H1 (cell line): Measurements from ENCODE around the gene OR2T35. TPM values are rescaled to one million over a fixed set of nuclear protein-coding genes. Genes with fewer than 3 reads are reported as not detected.

Experiments used
- CTCF ChIA-PET: fragments of 300-600 bp; sonication (Branson Sonifier 250); formaldehyde crosslinking; loops from one replicate; lab custom pipeline; 2021; ENCODE audit not compliant: partially characterized antibody; lab: Charles Lee
- POLR2A ChIA-PET: fragments of 300-600 bp; sonication (Branson Sonifier 250); formaldehyde crosslinking; loops from one replicate; lab custom pipeline; 2021; ENCODE audit warnings: inconsistent platforms; ENCODE audit not compliant: partially characterized antibody; lab: Charles Lee
- DNase-seq, 2 experiments: peaks; one replicate each; pipeline versions ENCODE4 v3.0.0 to v3.0.0-alpha.2; 2010 to 2022; ENCODE audit warnings: low spot score in 2 of 2, low read depth in 1 of 2, mixed read lengths in 1 of 2
- FAIRE-seq: peaks from 2 replicates; lab custom pipeline; 2011; peaks lifted over from hg19 to GRCh38; lab: Jason Lieb, UNC
- H2AFZ ChIP-seq: 2 replicates; pipeline ENCODE4 v1.8.1; 2012; ENCODE audit warnings: low read length, inconsistent platforms
- H2AK5ac ChIP-seq: 2 replicates; pipeline ENCODE4 v1.6.1; 2013; ENCODE audit warnings: low read depth, low read length
- H2BK120ac ChIP-seq: replicated peaks from 2 replicates; pipeline ENCODE3; 2013; ENCODE audit warnings: low read depth, low read length, inconsistent platforms
- H2BK12ac ChIP-seq: 2 replicates; pipeline ENCODE4 v1.6.1; 2013; ENCODE audit warnings: low read depth, low read length
- H2BK15ac ChIP-seq: 2 replicates; pipeline ENCODE4 v1.6.1; 2013; ENCODE audit warnings: low read length
- H2BK20ac ChIP-seq: 2 replicates; pipeline ENCODE4 v1.6.1; 2013; ENCODE audit warnings: low read length
- H2BK5ac ChIP-seq: 2 replicates; pipeline ENCODE4 v1.6.1; 2013; ENCODE audit warnings: low read depth, low read length
- H3K14ac ChIP-seq: 2 replicates; pipeline ENCODE4 v1.6.1; 2013; ENCODE audit warnings: inconsistent platforms; ENCODE audit not compliant: insufficient read length
- H3K18ac ChIP-seq: 2 replicates; pipeline ENCODE4 v1.6.1; 2013; ENCODE audit warnings: low read length; ENCODE audit errors: extremely low read depth
- H3K23ac ChIP-seq: 2 replicates; pipeline ENCODE4 v1.6.1; 2013; ENCODE audit warnings: inconsistent platforms; ENCODE audit not compliant: insufficient read length
- H3K23me2 ChIP-seq: 2 replicates; pipeline ENCODE4 v1.6.1; 2013; ENCODE audit warnings: low read depth, low read length
- H3K27ac ChIP-seq: 2 replicates; pipeline ENCODE4 v1.6.1; 2011; ENCODE audit warnings: low read depth, low read length, inconsistent platforms
- H3K27me3 ChIP-seq, 4 experiments: replicated peaks in 1 of 4; 1 replicate in 1 of 4; 2 replicates in 3 of 4; pipeline versions ENCODE4 v1.6.1 to v1.8.1; 2011 to 2013; ENCODE audit warnings: low read length in 3 of 4, mild to moderate bottlenecking in 3 of 4, inconsistent platforms in 2 of 4, mixed read lengths in 2 of 4, moderate library complexity in 1 of 4; ENCODE audit not compliant: control insufficient read depth in 3 of 4, insufficient read depth in 3 of 4; ENCODE audit errors: extremely low read depth in 1 of 4
- H3K36me3 ChIP-seq, 4 experiments: 2 replicates each; pipeline versions ENCODE4 v1.6.1 to v1.8.1; 2011 to 2013; ENCODE audit warnings: mild to moderate bottlenecking in 4 of 4, low read length in 3 of 4, moderate library complexity in 2 of 4, control low read depth in 1 of 4, inconsistent platforms in 1 of 4; ENCODE audit not compliant: insufficient read depth in 4 of 4, control insufficient read depth in 2 of 4
- H3K4ac ChIP-seq: replicated peaks from 2 replicates; pipeline ENCODE3; 2013; ENCODE audit warnings: low read length, low read depth, mixed read lengths, inconsistent platforms; ENCODE audit not compliant: insufficient read length
- H3K4me1 ChIP-seq, 4 experiments: replicated peaks in 1 of 4; 1 replicate in 1 of 4; 2 replicates in 3 of 4; pipeline versions ENCODE4 v1.6.1 to v1.8.1; 2011 to 2013; ENCODE audit warnings: low read length in 3 of 4, inconsistent platforms in 2 of 4, mixed read lengths in 1 of 4; ENCODE audit not compliant: insufficient read depth in 4 of 4, control insufficient read depth in 3 of 4
- H3K4me2 ChIP-seq, 2 experiments: 2 replicates each; pipeline versions ENCODE4 v1.6.1 to v1.8.1; 2011 to 2013; ENCODE audit warnings: low read depth in 2 of 2, low read length in 2 of 2, control low read depth in 1 of 2, inconsistent platforms in 1 of 2, mild to moderate bottlenecking in 1 of 2; ENCODE audit not compliant: insufficient read depth in 1 of 2
- H3K4me3 ChIP-seq, 4 experiments: fragments of 200-600, 300-600 bp in 1 of 4; sonication (generic), shearing (Covaris generic), sonication (Bioruptor Twin) in 1 of 4; 2 replicates each; pipeline versions ENCODE4 v1.5.1 to v1.8.1; 2011 to 2016; ENCODE audit warnings: low read length in 4 of 4, low read depth in 3 of 4, control low read depth in 2 of 4, inconsistent platforms in 2 of 4, mild to moderate bottlenecking in 2 of 4, mixed read lengths in 1 of 4, moderate library complexity in 1 of 4; ENCODE audit not compliant: insufficient read depth in 2 of 4; ENCODE audit errors: extremely low read depth in 1 of 4
- H3K56ac ChIP-seq: replicated peaks from 2 replicates; pipeline ENCODE3; 2013; ENCODE audit warnings: low read depth, mild to moderate bottlenecking, mixed read lengths, low read length, inconsistent platforms; ENCODE audit not compliant: insufficient read length
- H3K79me1 ChIP-seq: 2 replicates; pipeline ENCODE4 v1.6.1; 2013; ENCODE audit warnings: low read depth, low read length, control low read depth
- H3K79me2 ChIP-seq, 2 experiments: 2 replicates each; pipeline versions ENCODE4 v1.6.1 to v1.8.1; 2012 to 2013; ENCODE audit warnings: low read length in 2 of 2, mild to moderate bottlenecking in 2 of 2, inconsistent platforms in 1 of 2; ENCODE audit not compliant: insufficient read depth in 2 of 2, control insufficient read depth in 1 of 2
- H3K9ac ChIP-seq, 4 experiments: replicated peaks in 1 of 4; 1 replicate in 1 of 4; 2 replicates in 3 of 4; pipeline versions ENCODE4 v1.6.1 to v1.8.1; 2011 to 2013; ENCODE audit warnings: low read depth in 3 of 4, low read length in 3 of 4, control low read depth in 2 of 4, mild to moderate bottlenecking in 2 of 4, moderate library complexity in 2 of 4, inconsistent platforms in 1 of 4; ENCODE audit errors: extremely low read depth in 1 of 4
- H3K9me3 ChIP-seq, 2 experiments: 2 replicates each; pipeline versions ENCODE4 v1.6.1 to v1.8.1; 2012 to 2013; ENCODE audit warnings: mild to moderate bottlenecking in 2 of 2, moderate library complexity in 2 of 2, control low read depth in 1 of 2, inconsistent platforms in 1 of 2, low read depth in 1 of 2, low read length in 1 of 2, mixed read lengths in 1 of 2; ENCODE audit not compliant: insufficient read depth in 2 of 2
- H4K20me1 ChIP-seq, 2 experiments: replicated peaks in 1 of 2; 2 replicates each; pipeline versions ENCODE3 to v1.8.1; 2011 to 2013; ENCODE audit warnings: inconsistent platforms in 2 of 2, low read length in 2 of 2, mild to moderate bottlenecking in 1 of 2; ENCODE audit not compliant: insufficient read depth in 2 of 2, control insufficient read depth in 1 of 2
- H4K5ac ChIP-seq: 2 replicates; pipeline ENCODE4 v1.6.1; 2013; ENCODE audit warnings: low read length, low read depth, mixed read lengths, inconsistent platforms; ENCODE audit not compliant: insufficient read length
- H4K8ac ChIP-seq: 2 replicates; pipeline ENCODE4 v1.8.0; 2013; ENCODE audit warnings: mild to moderate bottlenecking, moderate library complexity, low read length, inconsistent platforms; ENCODE audit not compliant: insufficient read depth; ENCODE audit errors: extremely low read depth
- H4K91ac ChIP-seq: replicated peaks from 2 replicates; pipeline ENCODE3; 2013; ENCODE audit warnings: low read length, mixed read lengths, inconsistent platforms; ENCODE audit not compliant: insufficient read length
- ATF2 ChIP-seq: IDR thresholded peaks from 2 replicates; pipeline ENCODE4 v1.6.1; 2012; ENCODE audit warnings: low read length, inconsistent platforms
- ATF3 ChIP-seq: IDR thresholded peaks from 2 replicates; pipeline ENCODE4 v1.6.1; 2011; ENCODE audit warnings: low read depth, mild to moderate bottlenecking, low read length; ENCODE audit not compliant: insufficient read depth
- CREB1 ChIP-seq: IDR thresholded peaks from 2 replicates; pipeline ENCODE4 v1.6.1; 2012; ENCODE audit warnings: inconsistent platforms
- EP300 ChIP-seq, 2 experiments: IDR thresholded peaks; 1 replicate in 1 of 2; 2 replicates in 1 of 2; pipeline ENCODE4 v1.6.1; 2011 to 2012; ENCODE audit warnings: low read depth in 2 of 2, low read length in 2 of 2, mild to moderate bottlenecking in 2 of 2, borderline replicate concordance in 1 of 2, inconsistent platforms in 1 of 2, moderate library complexity in 1 of 2
- FOSL1 ChIP-seq: IDR thresholded peaks from 2 replicates; pipeline ENCODE4 v1.6.1; 2011; ENCODE audit warnings: mild to moderate bottlenecking, low read depth, low read length, moderate library complexity; ENCODE audit not compliant: insufficient read depth
- JUN ChIP-seq: IDR thresholded peaks from 2 replicates; pipeline ENCODE4 v1.6.1; 2011; ENCODE audit warnings: low read depth, mild to moderate bottlenecking, improper control_type of control experiment, low read length
- KDM5A ChIP-seq: fragments of 200-600 bp; IDR thresholded peaks from 2 replicates; pipeline ENCODE4 v1.7.1; 2012; ENCODE audit warnings: mild to moderate bottlenecking, low read length, inconsistent platforms, mixed read lengths
- POLR2AphosphoS5 ChIP-seq: IDR thresholded peaks from 2 replicates; pipeline ENCODE4 v1.6.1; 2011; ENCODE audit warnings: low read depth, low read length
- SIX5 ChIP-seq: IDR thresholded peaks from 2 replicates; pipeline ENCODE4 v1.6.1; 2011; ENCODE audit warnings: mild to moderate bottlenecking, low read depth, low read length
- TAF1 ChIP-seq: IDR thresholded peaks from 2 replicates; pipeline ENCODE4 v1.6.1; 2011; ENCODE audit warnings: mild to moderate bottlenecking, low read depth, low read length
- YY1 ChIP-seq: IDR thresholded peaks from 2 replicates; pipeline ENCODE4 v1.6.1; 2011; ENCODE audit warnings: low read depth, mild to moderate bottlenecking, low read length
- WGBS, 2 experiments: shearing (Covaris generic) in 1 of 2; methylation state at CpG; one replicate each; pipeline versions ENCODE4 v1.1.6 to v1.1.7; 2013 to 2015; ENCODE audit warnings: low lambda C conversion rate in 2 of 2, mixed read lengths in 2 of 2, inconsistent platforms in 1 of 2, low coverage in 1 of 2, missing lambda C conversion rate in 1 of 2; ENCODE audit not compliant: insufficient replicate concordance in 2 of 2, insufficient coverage in 1 of 2, insufficient read length in 1 of 2; ENCODE audit errors: extremely low coverage in 1 of 2, missing lambda C conversion rate in 1 of 2; 5-methylcytosine and 5-hydroxymethylcytosine counted together
- polyA plus RNA-seq, 7 experiments: library from polyadenylated mRNA; depleted of rRNA in 3 of 7; stranded (reverse) in 5 of 7; unstranded in 2 of 7; fragments of >200 nt in 5 of 7; fragments of 200-250 nt in 2 of 7; gene quantifications; 1 replicate in 5 of 7; 2 replicates in 1 of 7; 4 replicates in 1 of 7; pipeline versions ENCODE4 v1.2.1 to v1.2.3, GENCODE V29; 2011 to 2013; ENCODE audit warnings: missing spikeins in 2 of 7, mixed read lengths in 2 of 7
- total RNA-seq: library from RNA; stranded (reverse); fragmentation: NEBNext Ultra II Directional; extraction: Animal tissue kit (Norgen Biotek cat#: 25700); gene quantifications from 2 replicates; pipeline ENCODE4 v1.2.1, GENCODE V29; 2021

OR2T35 gene
- total and polyA plus RNA-seq, 2 of the 8 experiments (the other 6 are each of a cell fraction or from before 2014, with no cell fraction given) = not detected

- Histone ChIP-seq H4K20me1 (no peaks in the 10 kb centered on the region), H3K14ac (no peak overlapping the region), H3K56ac (no peak overlapping the region), H3K23me2 (no peaks in the 10 kb centered on the region), H3K27me3 (no peaks in the 10 kb centered on the region), H2BK20ac (no peak overlapping the region), H3K4me3 (no peak overlapping the region), H2AFZ (no peak overlapping the region), H3K23ac (no peak overlapping the region), H2BK12ac (no peak overlapping the region), H3K27ac (no peak overlapping the region), H4K5ac (no peak overlapping the region), H3K4me1 (no peaks in the 10 kb centered on the region), H2AK5ac (no peak overlapping the region), H3K9ac (no peak overlapping the region), H4K8ac (no peak overlapping the region), H4K91ac (no peak overlapping the region), H3K18ac (no peak overlapping the region), H2BK120ac (no peak overlapping the region), H3K36me3 (no peaks in the 10 kb centered on the region), H3K4me2 (no peak overlapping the region), H3K79me2 (no peaks in the 10 kb centered on the region), H2BK15ac (no peak overlapping the region), H3K9me3 (peaks cover 66 to 82% of the 10 kb centered on the region in 2 experiments), H3K4ac (no peak overlapping the region), H2BK5ac (no peak overlapping the region), H3K79me1 (no peaks in the 10 kb centered on the region)
- TF ChIP-seq ATF2 (no peak), FOSL1 (no peak), KDM5A (no peak), SIX5 (no peak), JUN (no peak), POLR2AphosphoS5 (no peak), YY1 (no peak), ATF3 (no peak), TAF1 (no peak), CREB1 (no peak), EP300 (IDR thresholded peaks at IDR 0.05; ENCODE audit: borderline replicate concordance in 1 of 2, low read depth in 2 of 2, low read length in 2 of 2) (no peak)
- ChIA-PET POLR2A (interaction anchor here (0.8 kb wide), 1 partner anchor 196 kb away, joined by 3 read pairs; no protein-coding TSS in a partner anchor), CTCF (no interaction called here)
- 53% methylated on average over 4 of the region's 4 CpGs; no CpG with 5 or more reads in 1 of the 2 experiments for WGBS, 2 experiments
- FAIRE-seq (no peak), DNase-seq (no peak)
Observed at GRCh38 chr1:248625166-248625565, 19.9 kb downstream of the OR2T35 start.
